Measurements from ENCODE around the gene CCDC63.

CCDC63 gene

GRCh38 chr12:110888256-110888991, 41.6 kb downstream of the CCDC63 start:
- H3K4me3 ChIP-seq (ENCODE audit: low read length): no peak overlapping the region
- DNase-seq (ENCODE audit: low read depth): no peak
- TF ChIP-seq CTCF (IDR thresholded peaks at IDR 0.05; ENCODE audit: insufficient read depth, low read depth, low read length, missing control alignments): no peak

DNA sequence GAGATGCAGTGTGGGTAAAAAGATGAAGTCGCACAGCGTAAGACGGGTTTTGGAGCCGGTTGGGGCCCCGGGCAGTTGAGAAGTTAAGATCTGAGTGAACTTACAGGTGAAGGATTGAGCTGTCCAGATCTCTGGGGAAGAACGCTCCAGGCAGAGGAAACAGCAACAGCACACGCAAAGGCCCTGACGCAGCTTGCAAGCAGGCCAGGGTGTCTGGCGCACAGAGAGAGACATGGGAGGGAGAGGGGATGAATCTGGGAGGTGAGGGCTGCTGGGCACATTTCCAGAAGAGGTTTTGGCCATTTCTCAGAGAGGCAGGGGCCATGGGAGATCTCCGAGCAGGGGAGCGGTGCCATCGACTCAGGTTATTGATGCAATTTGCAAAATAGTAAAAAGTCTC, 42.6 kb downstream of the CCDC63 start:
- DNase-seq (ENCODE audit: low read depth): no peak

DNA sequence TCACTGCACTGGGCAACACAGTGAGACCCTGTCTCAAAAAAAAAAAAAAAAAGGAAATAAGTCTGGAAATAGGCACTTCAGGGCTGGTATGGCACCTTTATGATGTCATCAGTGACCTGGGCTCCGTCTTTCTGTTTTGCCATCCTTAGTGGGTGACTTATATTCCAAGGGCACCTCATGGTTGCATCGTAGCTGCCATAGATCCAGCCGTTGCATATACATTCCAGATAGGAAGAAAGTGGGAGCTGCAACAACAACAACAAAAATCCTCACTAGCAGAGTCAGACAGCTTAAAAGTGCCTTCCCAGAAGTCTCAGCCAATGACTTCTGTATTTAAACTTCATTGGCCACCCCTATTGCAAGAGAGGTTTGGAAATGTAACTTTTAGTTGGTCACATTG, 47.2 kb downstream of the CCDC63 start:
- H3K4me3 ChIP-seq (ENCODE audit: low read length): no peak overlapping the region
- no peak for DNase-seq (ENCODE audit: low read depth)
- no peak for TF ChIP-seq CTCF (IDR thresholded peaks at IDR 0.05; ENCODE audit: insufficient read depth, low read depth, low read length, missing control alignments)

More for the DNA sequence above, 42.6 kb downstream of the CCDC63 start:
- no peak for TF ChIP-seq CTCF (IDR thresholded peaks at IDR 0.05; ENCODE audit: insufficient read depth, low read depth, low read length, missing control alignments)
- H3K4me3 ChIP-seq (ENCODE audit: low read length): no peak overlapping the region

- TF ChIP-seq CTCF (IDR thresholded peaks at IDR 0.05; ENCODE audit: insufficient read depth, low read depth, low read length, missing control alignments): no peak
- no peak overlapping the region for H3K4me3 ChIP-seq (ENCODE audit: low read length)
- DNase-seq (ENCODE audit: low read depth): peak; percentile 96
Measured at GRCh38 chr12:110896559-110896958, 49.8 kb downstream of the CCDC63 start.

GRCh38 chr12:110901401-110901800, 54.6 kb downstream of the CCDC63 start:
- DNase-seq (ENCODE audit: low read depth): no peak
- TF ChIP-seq CTCF (IDR thresholded peaks at IDR 0.05; ENCODE audit: insufficient read depth, low read depth, low read length, missing control alignments): no peak

GRCh38 chr12:110903511-110903910, 56.7 kb downstream of the CCDC63 start:
- DNase-seq (ENCODE audit: low read depth): no peak
- no peak for TF ChIP-seq CTCF (IDR thresholded peaks at IDR 0.05; ENCODE audit: insufficient read depth, low read depth, low read length, missing control alignments)
- H3K4me3 ChIP-seq (ENCODE audit: low read length): no peak overlapping the region

More at GRCh38 chr12:110901401-110901800, 54.6 kb downstream of the CCDC63 start:
- H3K4me3 ChIP-seq (ENCODE audit: low read length): no peak overlapping the region

DNA sequence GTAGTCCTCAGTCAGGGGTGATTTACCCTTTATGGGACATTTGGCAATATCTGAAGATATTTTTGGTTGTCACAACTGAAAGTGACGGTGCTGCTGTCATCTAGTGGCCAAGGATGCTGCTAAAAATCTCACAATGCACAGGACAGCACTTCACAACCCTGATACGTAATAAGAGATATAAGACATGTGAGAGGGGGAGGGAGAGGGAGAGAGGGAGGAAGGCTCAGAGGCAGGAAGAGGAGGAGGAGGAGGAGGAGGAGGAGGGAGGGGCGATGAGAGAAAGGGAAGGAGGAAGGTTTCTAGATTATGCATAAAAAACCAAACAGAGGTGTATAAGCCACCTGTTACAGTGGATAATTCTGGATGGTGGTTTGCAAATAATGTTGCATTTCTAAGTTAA, 59.3 kb downstream of the CCDC63 start:
- H3K4me3 ChIP-seq (ENCODE audit: low read length): no peak overlapping the region
- TF ChIP-seq CTCF (IDR thresholded peaks at IDR 0.05; ENCODE audit: insufficient read depth, low read depth, low read length, missing control alignments): no peak
- no peak for DNase-seq (ENCODE audit: low read depth)

All from epithelial cell of esophagus (primary cell).